ENCODE data around the gene MAML3. TPM values are rescaled to one million over a fixed set of nuclear protein-coding genes. Genes with fewer than 3 reads are reported as not detected.
A peak's percentile ranks its signal among the peaks of the same experiment; 100 is the strongest.

The MAML3 gene
- total and polyA plus RNA-seq, 2 of the 13 experiments (the other 11 are each of a cell fraction or from before 2014, with no cell fraction given), result 0.05 to 0.13 TPM

GRCh38 chr4:140037353-140038030 is 116.5 kb downstream of the MAML3 start:
- ATAC-seq, result peak; percentile 65
- H3K9ac ChIP-seq (ENCODE audit: insufficient read depth, low read depth, low read length), result no peak overlapping the region; the same call in 1 of the 2 replicates
- peak; percentile 77 for DNase-seq (ENCODE audit: low spot score)
- H3K79me2 ChIP-seq (ENCODE audit: insufficient read depth, low read length), result no peaks in the 10 kb centered on the region
- no TSS peak for BruUV-seq (replicated peaks)
- TF ChIP-seq SOX5 (CRISPR knock-in tag; IDR thresholded peaks at IDR 0.05; ENCODE audit: borderline replicate concordance), result peak; percentile 33; the same call in 1 of the 2 replicates
- peak; percentile 22; the same call in 1 of the 2 replicates for TF ChIP-seq NFIC (IDR thresholded peaks at IDR 0.05; ENCODE audit: low read length)
- no peak for TF ChIP-seq TMF1 (CRISPR knock-in tag; IDR thresholded peaks at IDR 0.05; ENCODE audit: low read depth)
- TF ChIP-seq FOSL2 (CRISPR knock-in tag; IDR thresholded peaks at IDR 0.05), result peak; percentile 81
- TF ChIP-seq FOXA3 (CRISPR knock-in tag; IDR thresholded peaks at IDR 0.05), result peak; percentile 69
- peak; percentile 28; the same call in 1 of the 2 replicates for TF ChIP-seq HMG20A (CRISPR knock-in tag; IDR thresholded peaks at IDR 0.05; ENCODE audit: borderline replicate concordance)
- peak in 1 of 2 experiments; percentile 39; a peak in 1 of 4 replicates for TF ChIP-seq EP300 (IDR thresholded peaks at IDR 0.05; ENCODE audit: low read depth in 2 of 2, low read length in 2 of 2)
- TF ChIP-seq EP300 (CRISPR knock-in tag; IDR thresholded peaks at IDR 0.05; ENCODE audit: borderline replicate concordance), result no peak
- no peak for TF ChIP-seq ZNF124 (CRISPR knock-in tag; IDR thresholded peaks at IDR 0.05)
- TF ChIP-seq CREB1 (IDR thresholded peaks at IDR 0.05), result no peak
- TF ChIP-seq CREB1 (CRISPR knock-in tag; IDR thresholded peaks at IDR 0.05), result no peak
- peak; percentile 60; the same call in 1 of the 2 replicates for TF ChIP-seq ARID5B (CRISPR knock-in tag; IDR thresholded peaks at IDR 0.05)
- TF ChIP-seq FOXA1 (IDR thresholded peaks at IDR 0.05), result no peak
- peak; percentile 56; the same call in 1 of the 2 replicates for TF ChIP-seq FOXA1 (CRISPR knock-in tag; IDR thresholded peaks at IDR 0.05)
- no peak for TF ChIP-seq SOX13 (IDR thresholded peaks at IDR 0.05)
- TF ChIP-seq SOX13 (CRISPR knock-in tag; conservative IDR thresholded peaks at IDR 0.05 in 1 of 2, IDR thresholded peaks at IDR 0.05 in 1 of 2), result 0 out of 4 replicates have a peak, but pooled peaks of 1 of the 2 experiments have one; percentile 8
- H3K27me3 ChIP-seq (ENCODE audit: control insufficient read depth in 1 of 2, insufficient read depth in 2 of 2, low read length in 2 of 2), result no peaks in the 10 kb centered on the region
- FAIRE-seq, result peak; percentile 71
- no peaks in the 10 kb centered on the region for H4K20me1 ChIP-seq (ENCODE audit: insufficient read depth, low read length)
- 10% methylated on average over 6 of the region's 6 CpGs for WGBS (ENCODE audit: low lambda C conversion rate)
- ChIA-PET POLR2A (no interaction called here), CTCF (ENCODE audit: low intra/inter-chr PET ratio, low total read pairs) (no interaction called here)
- H3K27ac ChIP-seq (ENCODE audit: extremely low read length, insufficient read depth, low read length), result peak overlapping the region; percentile 38
- H2AFZ ChIP-seq (ENCODE audit: low read length), result no peak overlapping the region
- no peaks in the 10 kb centered on the region for H3K36me3 ChIP-seq (replicated peaks in 1 of 2; ENCODE audit: control insufficient read depth in 1 of 2, insufficient read depth in 2 of 2, low read length in 2 of 2)
- no peaks in the 10 kb centered on the region for H3K9me3 ChIP-seq (ENCODE audit: low read length)
- peak overlapping the region; percentile 40 for H3K4me2 ChIP-seq (ENCODE audit: low read depth, low read length)
- in situ Hi-C loops (cut with HindIII; ENCODE audit: extremely low pct_ligation_motif_present, low pct_unique_long_range_greater_than_20kb), result no loop called here
- intact Hi-C loops (cut with micrococcal nuclease; ENCODE audit: unreplicated experiment), result no loop called here
- peaks cover 44% of the 10 kb centered on the region for H3K4me1 ChIP-seq (ENCODE audit: insufficient read depth, low read length)
- no peak overlapping the region for H3K4me3 ChIP-seq (replicated peaks in 1 of 3; ENCODE audit: insufficient read depth in 1 of 3, low read depth in 2 of 3, low read length in 3 of 3)

Measured in HepG2 (cell line).